GM12878 (cell line): Measurements from ENCODE around the gene RARG. TPM values are rescaled to one million over a fixed set of nuclear protein-coding genes. Genes with fewer than 3 reads are reported as not detected.

ENCODE experiments used
- BHLHE40 ChIP-seq, 2 experiments: fragments of 450-650 bp in 1 of 2; IDR thresholded peaks; 2 replicates each; pipeline ENCODE4 v1.6.1; 2011 to 2017; ENCODE audit warnings: low read depth in 2 of 2, borderline replicate concordance in 1 of 2, improper control_type of control experiment in 1 of 2, low read length in 1 of 2, mild to moderate bottlenecking in 1 of 2
- BRCA1 ChIP-seq: IDR thresholded peaks from 2 replicates; pipeline ENCODE4 v1.6.1; 2011; ENCODE audit warnings: low read depth, low read length, improper control_type of control experiment
- CHD1 ChIP-seq: IDR thresholded peaks from 2 replicates; pipeline ENCODE4 v1.6.1; 2012; ENCODE audit warnings: low read depth, low read length, improper control_type of control experiment
- ETV6 ChIP-seq, 2 experiments: fragments of 450-650 bp in 1 of 2; IDR thresholded peaks in 1 of 2; conservative IDR thresholded peaks in 1 of 2; 2 replicates each; pipeline ENCODE4 v1.6.1; 2014; ENCODE audit warnings: antibody characterized with exemption in 1 of 2, borderline replicate concordance in 1 of 2, low read depth in 1 of 2, mild to moderate bottlenecking in 1 of 2, moderate library complexity in 1 of 2
- GATAD2B ChIP-seq: fragments of 450-650 bp; conservative IDR thresholded peaks from 2 replicates; pipeline ENCODE4 v1.6.1; 2017; ENCODE audit warnings: low read depth, mild to moderate bottlenecking, moderate library complexity
- IKZF1 ChIP-seq: fragments of 450-650 bp; conservative IDR thresholded peaks from 2 replicates; pipeline ENCODE4 v1.6.1; 2017; ENCODE audit warnings: antibody characterized with exemption, mild to moderate bottlenecking
- IKZF2 ChIP-seq, 2 experiments: fragments of 450-650 bp; IDR thresholded peaks; 2 replicates each; pipeline ENCODE4 v1.6.1; 2017; ENCODE audit warnings: mild to moderate bottlenecking in 2 of 2, moderate library complexity in 2 of 2
- IRF3 ChIP-seq: fragments of 450-650 bp; IDR thresholded peaks from 2 replicates; pipeline ENCODE4 v1.6.1; 2014; ENCODE audit warnings: mild to moderate bottlenecking
- IRF4 ChIP-seq: IDR thresholded peaks from 2 replicates; pipeline ENCODE4 v1.6.1; 2011; ENCODE audit warnings: low read depth, low read length
- MTA3 ChIP-seq: IDR thresholded peaks from 2 replicates; pipeline ENCODE4 v1.6.1; 2012; ENCODE audit warnings: low read length, inconsistent platforms, borderline replicate concordance
- MXI1 ChIP-seq: fragments of 150-350 bp; IDR thresholded peaks from 2 replicates; pipeline ENCODE4 v1.6.1; 2011; ENCODE audit warnings: low read depth, mild to moderate bottlenecking, inconsistent platforms, low read length, improper control_type of control experiment
- NBN ChIP-seq: fragments of 450-650 bp; IDR thresholded peaks from 2 replicates; pipeline ENCODE4 v1.6.1; 2016
- NKRF ChIP-seq: fragments of 450-650 bp; conservative IDR thresholded peaks from 2 replicates; pipeline ENCODE4 v1.6.1; 2017; ENCODE audit warnings: mild to moderate bottlenecking, moderate library complexity
- NR2C1 ChIP-seq: fragments of 450-650 bp; IDR thresholded peaks from 2 replicates; pipeline ENCODE4 v1.6.1; 2017; ENCODE audit warnings: antibody characterized with exemption, mild to moderate bottlenecking, moderate library complexity
- NR2F1 ChIP-seq: fragments of 450-650 bp; conservative IDR thresholded peaks from 2 replicates; pipeline ENCODE4 v1.6.1; 2017; ENCODE audit warnings: mild to moderate bottlenecking
- NRF1 ChIP-seq: conservative IDR thresholded peaks from 2 replicates; pipeline ENCODE4 v1.6.1; 2011; ENCODE audit warnings: mild to moderate bottlenecking, low read depth, low read length, improper control_type of control experiment
- PKNOX1 ChIP-seq: fragments of 450-650 bp; IDR thresholded peaks from 2 replicates; pipeline ENCODE4 v1.6.1; 2016; ENCODE audit warnings: mild to moderate bottlenecking
- POLR2A ChIP-seq: IDR thresholded peaks from 2 replicates; pipeline ENCODE4 v1.6.1; 2011; ENCODE audit warnings: low read depth, mild to moderate bottlenecking, low read length
- RAD21 ChIP-seq: IDR thresholded peaks from 2 replicates; pipeline ENCODE4 v1.6.1; 2011; ENCODE audit warnings: mild to moderate bottlenecking, low read depth, low read length, moderate library complexity; ENCODE audit not compliant: insufficient read depth
- RAD51 ChIP-seq: fragments of 450-650 bp; IDR thresholded peaks from 2 replicates; pipeline ENCODE4 v1.6.1; 2016; ENCODE audit warnings: moderate library complexity, mild to moderate bottlenecking, inconsistent platforms
- SP1 ChIP-seq: IDR thresholded peaks from one replicate; pipeline ENCODE4 v1.6.1; 2011; ENCODE audit warnings: low read depth, low read length
- SREBF2 ChIP-seq: IDR thresholded peaks from 2 replicates; pipeline ENCODE4 v1.6.1; 2012; ENCODE audit warnings: mild to moderate bottlenecking, low read length
- SRF ChIP-seq, 2 experiments: IDR thresholded peaks; 2 replicates each; pipeline ENCODE4 v1.6.1; 2011; ENCODE audit warnings: low read depth in 2 of 2, low read length in 2 of 2, mild to moderate bottlenecking in 1 of 2, moderate library complexity in 1 of 2
- STAT1 ChIP-seq: fragments of 450-650 bp; conservative IDR thresholded peaks from 2 replicates; pipeline ENCODE4 v1.6.1; 2014; ENCODE audit warnings: antibody characterized with exemption, mild to moderate bottlenecking
- STAT3 ChIP-seq: IDR thresholded peaks from 2 replicates; pipeline ENCODE4 v1.6.1; 2011; ENCODE audit warnings: low read depth, low read length, improper control_type of control experiment
- USF2 ChIP-seq: IDR thresholded peaks from 2 replicates; pipeline ENCODE4 v1.6.1; 2011; ENCODE audit warnings: low read depth, low read length, improper control_type of control experiment, borderline replicate concordance
- ZBED1 ChIP-seq: IDR thresholded peaks from 2 replicates; pipeline ENCODE4 v1.6.1; 2016; ENCODE audit warnings: borderline replicate concordance
- ZNF274 ChIP-seq: IDR thresholded peaks from one replicate; pipeline ENCODE4 v1.8.0; 2011; ENCODE audit not compliant: insufficient read length, insufficient read depth
- ZSCAN29 ChIP-seq: fragments of 450-650 bp; IDR thresholded peaks from 2 replicates; pipeline ENCODE4 v1.6.1; 2017; ENCODE audit warnings: mild to moderate bottlenecking, moderate library complexity
- polyA plus RNA-seq, 11 experiments: library from polyadenylated mRNA; depleted of rRNA in 4 of 11; unstranded in 6 of 11; stranded (reverse) in 5 of 11; fragments of >200 nt; fragmentation: Nextera tagmentation in 4 of 11; fragmentation: Illumina TruSeq in 1 of 11; extraction: Ambion mirVana in 4 of 11; extraction: Trizol in 1 of 11; gene quantifications; 1 replicate in 1 of 11; 2 replicates in 10 of 11; pipeline versions ENCODE4 v1.2.1 to v1.2.3, GENCODE V29; 2011 to 2016; ENCODE audit warnings: inconsistent platforms in 2 of 11, missing spikeins in 2 of 11, low read depth in 1 of 11
- total RNA-seq, 4 experiments: library from RNA; depleted of rRNA in 3 of 4; stranded (reverse); fragments of >200 nt in 3 of 4; fragmentation: Illumina TruSeq in 1 of 4; extraction: Trizol in 1 of 4; gene quantifications; 2 replicates each; pipeline versions ENCODE4 v1.2.1 to v1.2.3, GENCODE V29; 2013 to 2021

RARG gene
- total and polyA plus RNA-seq, 10 of the 15 experiments (the other 5 are each of a cell fraction or from before 2014, with no cell fraction given): 0.27 to 8.1 (median 4.1) TPM

- no peak for TF ChIP-seq NR2F1
- no peak for TF ChIP-seq RAD51
- TF ChIP-seq USF2: no peak
- TF ChIP-seq IRF3: no peak
- no peak for TF ChIP-seq ZSCAN29
- peak in 1 of 2 experiments; percentile 2; a peak in 1 of 4 replicates for TF ChIP-seq IKZF2 (IDR thresholded peaks at IDR 0.05)
- no peak for TF ChIP-seq IRF4
- no peak for TF ChIP-seq SREBF2
- 0 out of 2 replicates have a peak, but pooled peaks have one; percentile 14 for TF ChIP-seq PKNOX1
- TF ChIP-seq SRF (IDR thresholded peaks at IDR 0.05; ENCODE audit: low read depth in 2 of 2, low read length in 2 of 2): no peak
- TF ChIP-seq ETV6 (conservative IDR thresholded peaks at IDR 0.05 in 1 of 2, IDR thresholded peaks at IDR 0.05 in 1 of 2; ENCODE audit: borderline replicate concordance in 1 of 2, low read depth in 1 of 2): no peak
- no peak for TF ChIP-seq NR2C1
- no peak for TF ChIP-seq STAT1
- TF ChIP-seq GATAD2B: no peak
- no peak for TF ChIP-seq RAD21
- TF ChIP-seq BRCA1: no peak
- no peak; the same call in 1 of the 2 replicates for TF ChIP-seq MXI1
- peak; percentile 17; the same call in 1 of the 2 replicates for TF ChIP-seq NKRF
- no peak for TF ChIP-seq CHD1
- peak; percentile 6 for TF ChIP-seq NBN
- TF ChIP-seq ZBED1: no peak
- no peak for TF ChIP-seq BHLHE40 (IDR thresholded peaks at IDR 0.05; ENCODE audit: borderline replicate concordance in 1 of 2, low read depth in 2 of 2, low read length in 1 of 2)
- TF ChIP-seq POLR2A: peak; percentile 34; the same call in 1 of the 2 replicates
- TF ChIP-seq SP1: no peak
- no peak for TF ChIP-seq ZNF274
- TF ChIP-seq MTA3: no peak
- TF ChIP-seq NRF1: no peak
- no peak for TF ChIP-seq IKZF1
- no peak for TF ChIP-seq STAT3
Measured at GRCh38 chr12:53219956-53220693, 11.9 kb downstream of the RARG start (continued).
